Effector CD4-positive, alpha-beta T cell (primary cell): ENCODE results near the gene NANOS2.
A peak's percentile ranks its signal among the peaks of the same experiment; 100 is the strongest.
"Not testable (repeated sequence)": the region's sequence is repeated elsewhere in the genome, so short reads cannot be mapped to it uniquely, and the experiment has no call there.

Experiments used
- DNase-seq: peaks from one replicate; pipeline ENCODE4 v3.0.0-alpha.2; 2020

Gene NANOS2

GRCh38 chr19:45873219-45873772 is 41.3 kb downstream of the NANOS2 start:
- DNase-seq: no peak

- no peak for DNase-seq
Observed at GRCh38 chr19:45872095-45872919, 42.3 kb downstream of the NANOS2 start.

- no peak for DNase-seq
Observed at GRCh38 chr19:45870798-45871197, 43.8 kb downstream of the NANOS2 start.

- not testable (repeated sequence) for DNase-seq
Observed at GRCh38 chr19:45867241-45867640, 47.3 kb downstream of the NANOS2 start.

GRCh38 chr19:45866400-45867176 is 48.0 kb downstream of the NANOS2 start:
- DNase-seq: no peak

GRCh38 chr19:45865269-45865948 is 49.2 kb downstream of the NANOS2 start:
- DNase-seq: no peak

- no peak for DNase-seq
Observed at GRCh38 chr19:45864629-45865082, 49.9 kb downstream of the NANOS2 start.

GRCh38 chr19:45863840-45864628 is 50.5 kb downstream of the NANOS2 start, which contains the start of gene FOXA3:
Gene FOXA3 (plus strand): TSS chr19:45864326. CDS start chr19:45864457, 131 bp downstream.
- peak; percentile 43 for DNase-seq

GRCh38 chr19:45863335-45863839 is 51.2 kb downstream of the NANOS2 start:
- no peak for DNase-seq
